ENCODE data around the gene NR5A1.

Gene NR5A1

DNA sequence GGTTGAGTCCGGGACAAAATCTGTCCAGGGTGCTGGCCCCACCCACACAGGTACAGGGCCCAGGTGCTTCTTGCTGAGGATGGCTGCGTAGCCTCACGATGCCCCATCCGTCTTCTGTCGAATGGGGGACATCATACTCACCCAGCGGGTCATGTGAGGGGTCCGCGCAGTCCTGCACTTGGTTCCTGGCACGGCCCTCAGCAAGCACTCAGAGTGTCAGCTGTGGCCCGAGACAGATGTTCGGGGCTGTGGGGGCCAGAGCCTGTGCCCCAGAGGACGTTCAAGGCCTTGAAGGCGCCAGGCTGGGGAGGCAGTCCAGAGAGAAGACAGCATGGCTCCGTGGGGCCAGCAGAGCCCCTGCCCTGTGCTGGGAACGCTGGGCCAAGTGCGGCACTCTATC, 27.8 kb downstream of the NR5A1 start:
- no peak for DNase-seq

DNA sequence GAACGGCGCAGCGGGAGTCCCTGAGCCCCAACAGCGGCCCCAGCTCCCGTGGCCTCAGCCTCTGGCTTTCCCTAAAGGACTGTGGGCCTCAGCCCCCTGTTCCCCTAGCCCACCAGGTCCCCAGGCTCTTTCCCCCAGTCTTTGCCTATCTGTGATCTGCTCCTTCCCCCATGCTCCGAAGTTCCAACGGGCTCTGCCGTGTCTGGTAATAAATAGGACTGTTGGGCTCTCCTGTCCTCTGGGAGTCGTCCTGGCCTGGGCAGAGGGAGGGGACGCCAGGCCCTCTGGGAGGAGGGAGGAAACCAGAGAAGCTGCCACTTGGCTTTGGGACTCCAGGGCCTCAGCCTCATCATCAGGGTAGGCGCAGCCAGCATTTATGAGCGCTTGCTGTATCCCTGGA, 28.8 kb downstream of the NR5A1 start:
- DNase-seq: no peak

DNA sequence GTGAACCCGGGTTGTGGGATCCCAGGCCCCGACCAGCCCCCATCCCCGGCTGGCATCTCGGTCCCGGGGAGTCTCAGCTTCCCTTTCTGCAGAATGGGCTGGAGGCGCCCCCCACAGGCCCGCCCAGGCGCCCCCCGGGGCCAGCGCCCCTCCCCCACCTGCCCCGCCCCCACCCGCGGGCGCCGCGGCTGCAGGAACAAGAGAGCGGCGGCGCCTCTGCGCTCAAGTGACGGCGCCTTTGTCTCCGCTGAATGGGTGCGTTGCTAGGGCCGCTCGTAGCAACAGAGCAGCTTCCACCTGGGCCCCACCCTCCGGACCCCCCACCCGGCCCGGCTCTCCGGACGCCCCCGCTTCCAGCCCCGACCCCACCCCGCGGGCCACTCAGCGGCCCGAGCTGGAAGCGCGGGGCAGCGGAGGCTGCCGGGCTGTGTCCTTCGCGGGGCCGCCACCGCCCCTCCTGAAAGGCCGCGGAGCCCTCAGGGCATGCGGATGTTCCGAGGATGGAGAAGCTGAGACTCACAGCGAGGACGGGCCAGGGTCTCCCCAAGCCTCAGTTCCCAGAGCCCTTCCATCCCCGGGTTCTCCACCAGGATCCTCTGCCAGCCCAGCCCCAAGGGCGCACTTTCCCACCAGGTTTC, 29.4 kb downstream of the NR5A1 start:
- DNase-seq: no peak

DNA sequence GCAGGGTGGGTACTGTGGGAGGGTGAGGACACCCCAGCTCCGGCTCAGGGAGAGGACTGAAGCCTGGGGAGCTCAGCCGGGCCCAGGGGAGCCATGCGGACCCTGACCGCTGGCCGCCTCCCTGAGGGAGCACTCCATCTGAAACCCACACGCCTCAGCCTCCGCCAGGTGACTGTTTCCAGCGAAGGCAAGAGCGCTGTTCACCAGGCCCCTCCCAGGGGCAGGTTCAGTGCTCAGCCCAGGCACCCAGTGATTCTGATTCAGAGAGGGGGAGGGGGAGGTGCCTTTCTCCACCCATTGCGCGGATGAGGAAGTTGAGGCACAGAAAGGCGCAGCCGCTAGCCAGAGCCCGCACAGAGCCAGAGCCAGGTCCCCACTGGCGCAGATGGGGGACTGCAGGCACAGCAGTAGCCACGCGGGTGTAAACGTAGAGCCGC, 30.0 kb downstream of the NR5A1 start:
- DNase-seq: no peak

DNA sequence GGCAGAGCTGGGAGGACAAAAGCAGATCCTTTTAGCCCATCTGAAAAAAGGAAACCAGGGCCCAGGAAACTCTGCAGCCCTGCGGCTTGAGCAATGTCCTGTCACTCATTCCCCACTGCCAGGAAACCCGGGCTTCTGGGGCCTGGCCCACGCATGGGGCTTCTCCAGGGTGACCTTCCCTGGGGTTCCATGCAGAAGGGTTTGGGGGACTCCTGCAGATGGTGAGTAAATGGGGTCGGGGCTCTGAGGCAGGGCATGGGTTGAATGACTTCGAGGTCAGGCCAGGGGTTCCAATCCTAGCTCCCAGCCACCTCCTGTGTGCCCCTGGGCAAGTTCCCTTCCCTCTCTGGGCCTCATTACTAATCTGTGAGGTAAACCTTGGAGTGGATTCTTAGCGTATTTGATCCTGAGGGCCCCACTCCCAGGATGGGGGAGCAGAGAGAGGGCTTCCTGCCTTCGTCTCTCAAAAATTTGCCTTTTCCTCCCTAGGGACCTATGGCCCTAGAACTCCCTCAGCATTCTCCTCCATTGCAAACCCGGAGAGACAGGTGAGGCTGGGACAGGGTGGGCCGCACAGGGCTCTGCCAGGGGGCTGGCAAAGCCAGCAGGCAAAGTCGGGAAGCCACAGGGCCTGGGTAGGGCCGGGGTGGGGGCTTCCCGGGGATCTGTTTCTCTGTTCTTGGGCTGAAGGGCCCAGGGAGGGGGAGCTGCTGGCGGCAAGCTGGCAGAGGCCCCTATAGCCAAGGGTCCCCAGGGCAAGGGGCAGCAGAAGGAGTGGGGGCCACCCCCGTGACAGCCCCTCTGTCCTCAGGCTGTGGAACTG, 31.1 kb downstream of the NR5A1 start:
- no peak for DNase-seq

DNA sequence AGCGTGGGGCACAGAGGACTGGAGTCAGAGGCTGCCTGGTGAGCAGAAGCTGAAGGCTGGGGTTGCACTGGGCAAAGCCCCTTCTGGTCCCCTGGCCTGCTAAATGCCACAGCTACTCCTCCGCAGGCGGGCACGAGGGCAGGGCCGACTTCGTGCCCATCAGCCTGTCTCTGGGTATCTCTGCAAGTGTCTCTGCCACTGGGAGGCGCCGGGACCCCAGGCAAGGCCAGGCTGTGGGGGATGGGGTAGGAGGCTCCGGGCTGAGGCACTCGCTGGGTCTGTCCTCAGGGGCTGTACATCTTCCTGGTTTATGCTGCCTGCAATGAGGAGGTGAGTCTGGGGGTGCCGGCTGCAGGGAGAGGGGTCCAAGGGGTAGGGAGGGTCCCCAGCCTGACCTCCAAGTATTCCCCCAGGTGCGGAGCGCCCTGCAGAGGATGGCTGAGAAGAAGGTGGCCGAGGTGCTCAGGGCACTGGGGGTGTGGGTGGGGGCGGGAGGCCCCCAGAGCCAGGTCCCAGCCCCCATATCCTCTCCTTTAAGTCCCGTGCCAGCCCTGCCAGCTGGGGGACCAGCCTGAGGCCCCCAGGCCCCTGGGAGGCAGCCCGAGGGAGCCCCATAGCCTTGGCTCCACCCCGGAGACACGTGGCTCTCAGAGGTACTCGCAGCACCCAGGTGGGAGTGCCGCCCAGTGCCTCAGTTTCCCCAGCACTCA, 31.9 kb downstream of the NR5A1 start:
- DNase-seq: no peak

DNA sequence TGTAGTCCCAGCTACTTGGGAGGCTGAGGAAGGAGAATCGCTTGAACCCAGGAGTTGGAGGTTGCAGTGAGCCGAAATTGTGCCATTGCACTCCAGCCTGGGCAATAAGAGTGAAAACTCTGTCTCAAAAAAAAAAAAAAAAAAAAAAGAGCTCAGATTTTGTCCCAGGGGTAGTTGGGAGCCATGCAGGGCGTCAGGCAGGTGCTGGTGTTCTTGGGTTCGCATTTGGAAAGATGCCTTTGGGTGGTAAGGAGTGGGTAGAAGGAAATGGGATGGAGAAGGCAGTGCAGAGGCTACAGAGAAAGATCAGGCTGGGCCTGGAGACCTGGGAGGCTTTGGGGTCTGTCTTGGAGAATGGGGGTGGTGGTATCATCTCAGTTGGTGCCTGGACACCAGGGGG, 33.0 kb downstream of the NR5A1 start:
- DNase-seq: no peak

DNA sequence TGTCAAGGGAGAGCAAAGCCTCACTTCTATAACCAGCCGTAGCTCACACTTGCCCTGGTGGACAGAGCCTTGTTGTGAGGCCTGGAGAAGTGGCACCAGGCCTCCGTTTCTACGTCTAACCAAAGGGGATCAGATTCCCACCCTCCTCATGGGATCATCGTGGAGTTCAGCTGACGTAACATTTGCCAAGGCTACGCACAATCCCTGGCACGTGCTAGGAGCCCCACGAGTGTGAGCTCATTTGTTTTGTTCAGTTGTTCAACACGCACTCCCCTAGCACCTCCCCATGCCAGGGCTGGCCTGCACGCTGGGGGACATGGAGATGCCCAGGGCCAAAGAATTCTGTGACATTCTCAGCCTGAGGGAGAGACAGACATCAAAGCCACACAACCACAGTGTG, 33.9 kb downstream of the NR5A1 start:
- no peak for DNase-seq

DNA sequence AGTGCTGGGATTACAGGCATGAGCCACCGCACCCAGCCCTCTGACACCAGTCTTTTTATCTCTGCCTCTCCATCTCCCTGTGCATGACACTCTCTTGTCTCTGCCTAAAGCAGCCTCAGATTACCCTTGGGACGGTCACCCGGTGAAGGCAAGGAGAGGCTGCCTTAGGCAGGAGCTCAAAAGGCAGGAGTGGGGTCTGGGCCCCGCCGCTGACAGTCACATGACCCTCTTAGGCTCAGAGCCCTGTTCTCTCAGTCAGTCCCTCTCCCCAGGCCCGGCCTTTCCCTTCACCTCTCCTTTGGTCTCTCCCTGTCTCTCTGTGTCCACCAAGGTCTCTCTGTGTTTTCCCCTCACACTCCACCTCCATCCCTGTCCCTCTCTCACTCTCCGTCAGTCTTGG, 34.4 kb downstream of the NR5A1 start:
- no peak for DNase-seq

DNA sequence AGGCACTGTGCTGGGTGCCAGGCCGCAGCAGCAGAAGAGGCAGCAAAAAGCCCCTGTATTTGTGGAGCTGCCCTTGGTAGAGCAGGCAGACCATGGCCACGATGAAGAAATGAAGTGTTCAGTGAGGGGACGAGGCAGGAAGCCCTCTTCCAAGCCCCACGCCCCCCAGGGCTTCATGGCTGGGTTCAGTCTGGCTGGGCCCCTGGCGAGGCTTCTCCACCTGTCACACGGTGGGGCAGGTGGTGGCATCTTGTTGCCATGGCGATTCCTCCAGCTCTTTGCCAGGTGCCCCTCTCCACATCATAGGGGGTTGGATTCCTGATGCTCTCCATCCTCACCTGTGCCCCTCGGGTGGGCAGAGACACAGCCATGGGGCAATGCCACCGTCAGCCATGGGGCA, 35.4 kb downstream of the NR5A1 start:
- no peak for DNase-seq

DNA sequence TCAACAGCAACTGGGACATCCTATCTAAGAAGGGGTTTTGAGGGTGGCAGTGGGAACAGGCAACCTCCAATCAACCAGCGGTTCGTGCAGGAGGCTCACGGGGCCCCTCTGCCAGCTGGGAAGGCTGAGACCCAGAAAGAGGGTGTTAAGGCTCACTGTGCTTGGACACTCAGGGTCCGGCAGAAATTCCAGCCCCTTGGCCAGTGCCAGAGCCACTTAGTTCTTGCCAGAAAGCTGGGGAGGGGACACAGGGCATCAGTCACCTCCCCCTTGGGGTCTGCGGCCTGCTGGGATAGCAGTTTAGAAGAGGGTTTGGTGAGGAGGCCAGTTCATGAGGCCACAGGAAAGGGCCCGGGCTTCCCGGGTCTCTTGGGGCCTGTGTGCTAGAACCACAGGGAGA, 36.5 kb downstream of the NR5A1 start:
- no peak for DNase-seq

DNA sequence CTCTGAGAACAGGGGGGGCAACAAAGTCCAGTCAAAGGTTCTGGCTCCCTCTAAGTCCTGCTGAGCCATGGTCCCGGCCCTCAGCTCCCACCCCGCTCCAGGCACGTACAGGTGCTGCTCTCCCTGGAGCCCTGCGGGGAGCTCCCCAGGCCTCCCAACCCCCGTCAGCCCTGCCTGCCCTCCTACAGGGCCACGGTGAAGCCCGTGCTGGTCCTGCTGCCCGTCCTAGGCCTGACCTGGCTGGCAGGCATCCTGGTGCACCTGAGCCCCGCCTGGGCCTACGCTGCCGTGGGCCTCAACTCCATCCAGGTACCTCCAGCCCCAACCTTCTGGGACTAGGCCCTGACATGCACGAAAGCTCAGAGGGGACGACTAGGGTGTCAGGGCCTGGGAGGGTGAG, 36.9 kb downstream of the NR5A1 start:
- no peak for DNase-seq

DNA sequence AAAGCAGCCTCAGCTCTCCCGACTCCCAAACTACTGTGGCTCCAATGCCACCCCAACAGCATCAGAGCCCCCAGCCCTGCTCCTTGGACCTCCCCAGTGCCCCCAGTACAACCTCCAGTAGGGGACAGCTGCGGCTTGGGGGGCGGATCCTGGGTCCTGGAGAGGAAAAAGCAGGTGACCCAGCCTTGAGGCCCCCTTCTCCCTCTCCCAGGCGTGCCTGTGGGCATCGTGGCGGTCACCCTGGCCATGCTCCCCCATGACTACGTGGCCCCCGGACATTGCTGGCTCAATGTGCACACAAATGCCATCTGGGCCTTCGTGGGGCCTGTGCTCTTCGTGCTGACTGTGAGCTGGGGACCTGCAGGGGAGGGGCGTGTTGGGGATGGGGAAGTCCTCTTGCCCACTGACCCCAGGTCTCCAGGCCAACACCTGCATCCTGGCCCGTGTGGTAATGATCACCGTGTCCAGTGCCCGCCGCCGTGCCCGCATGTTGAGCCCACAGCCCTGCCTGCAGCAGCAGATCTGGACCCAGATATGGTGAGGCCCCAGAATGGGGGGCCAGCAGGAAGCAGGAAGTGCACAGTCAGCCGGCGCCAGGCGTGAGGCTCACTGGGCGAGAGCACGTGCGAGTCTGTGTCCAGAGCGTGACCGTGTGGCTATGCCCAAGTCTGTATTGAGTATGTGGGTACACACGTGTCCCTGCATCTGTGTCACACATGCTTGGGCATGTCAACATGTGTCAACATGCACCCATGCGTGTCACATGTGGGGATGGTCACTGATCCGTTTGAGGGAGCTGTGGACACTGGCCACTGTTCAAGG, 38.0 kb downstream of the NR5A1 start:
- DNase-seq: no peak

DNA sequence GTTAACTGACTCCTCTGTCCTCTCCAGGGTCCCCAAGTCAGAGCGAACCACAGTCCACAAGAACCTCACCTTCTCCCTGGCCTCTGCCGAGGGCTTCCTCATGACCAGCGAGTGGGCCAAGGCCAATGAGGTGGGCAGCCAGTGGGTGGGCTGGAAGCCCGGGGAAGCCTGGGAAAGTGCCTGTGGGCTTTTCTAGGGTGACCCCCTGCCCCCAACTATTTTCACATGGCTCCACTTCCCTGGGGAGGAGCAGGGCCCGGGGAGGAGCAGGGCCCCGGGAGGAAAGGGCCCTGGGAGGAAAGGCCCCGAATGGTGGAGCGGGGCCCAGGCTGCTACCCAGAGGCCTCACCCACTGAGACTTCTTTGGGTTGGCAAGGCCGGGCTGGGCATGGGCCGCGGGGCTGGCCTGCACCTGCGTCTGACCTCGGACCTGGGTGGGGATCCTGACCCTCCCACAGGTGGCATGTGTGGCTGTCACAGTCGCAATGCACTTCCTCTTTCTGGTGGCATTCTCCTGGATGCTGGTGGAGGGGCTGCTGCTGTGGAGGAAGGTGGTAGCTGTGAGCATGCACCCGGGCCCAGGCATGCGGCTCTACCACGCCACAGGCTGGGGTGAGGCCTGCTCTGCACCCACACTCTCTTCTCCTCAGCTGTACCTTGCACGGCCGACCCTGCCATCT, 39.0 kb downstream of the NR5A1 start:
- DNase-seq: no peak

DNA sequence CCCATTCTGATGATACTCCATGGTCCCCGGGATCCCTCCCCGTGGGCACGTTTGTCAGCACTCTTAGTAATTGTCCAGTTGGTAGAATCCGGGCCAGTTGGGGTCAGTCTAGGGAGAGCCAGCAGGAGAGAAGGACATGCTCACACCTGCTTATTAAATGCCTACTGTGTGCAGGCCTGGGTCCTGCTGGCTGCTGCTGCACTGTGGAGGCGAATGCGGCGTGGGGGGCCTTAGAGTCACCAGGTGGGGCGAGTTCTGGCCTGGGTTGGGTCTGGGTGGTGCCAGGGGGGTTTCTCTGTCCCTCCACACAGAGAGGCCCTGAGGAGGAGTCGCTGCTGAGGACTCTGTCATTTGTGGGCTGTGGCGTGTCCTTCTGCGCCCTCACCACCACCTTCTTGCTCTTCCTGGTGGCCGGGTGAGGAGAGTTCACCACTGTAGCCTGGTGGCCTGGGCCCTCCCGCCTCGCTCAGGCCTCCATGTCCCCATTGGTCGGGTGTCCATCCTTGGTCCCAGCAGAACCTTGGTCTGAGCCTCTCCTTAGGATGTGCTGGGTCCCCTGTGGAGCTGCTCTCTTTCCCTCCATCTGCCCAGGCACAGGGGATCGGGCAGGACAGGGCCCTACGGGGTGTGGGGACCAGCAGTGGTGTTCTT, 39.7 kb downstream of the NR5A1 start:
- no peak for DNase-seq

DNA sequence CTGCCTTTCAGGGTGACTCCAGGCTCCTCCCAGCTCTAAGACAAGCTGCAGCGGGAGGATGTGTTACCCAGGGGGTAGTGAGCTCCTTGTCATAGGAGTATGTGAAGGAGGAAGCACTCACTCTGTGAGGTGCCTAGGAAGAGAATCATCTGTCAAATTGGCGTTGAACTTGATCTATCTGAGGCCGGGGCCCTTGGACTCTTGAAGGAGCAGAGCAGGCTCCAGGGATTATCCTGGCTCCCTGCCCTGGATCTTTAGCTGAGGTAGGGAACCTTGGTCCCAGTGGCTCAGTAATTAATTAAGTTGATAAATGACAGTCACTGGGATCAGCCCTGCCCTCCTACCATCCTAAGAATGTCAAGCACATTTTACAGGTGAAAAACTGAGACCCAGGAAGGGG, 41.5 kb downstream of the NR5A1 start:
- no peak for DNase-seq

DNA sequence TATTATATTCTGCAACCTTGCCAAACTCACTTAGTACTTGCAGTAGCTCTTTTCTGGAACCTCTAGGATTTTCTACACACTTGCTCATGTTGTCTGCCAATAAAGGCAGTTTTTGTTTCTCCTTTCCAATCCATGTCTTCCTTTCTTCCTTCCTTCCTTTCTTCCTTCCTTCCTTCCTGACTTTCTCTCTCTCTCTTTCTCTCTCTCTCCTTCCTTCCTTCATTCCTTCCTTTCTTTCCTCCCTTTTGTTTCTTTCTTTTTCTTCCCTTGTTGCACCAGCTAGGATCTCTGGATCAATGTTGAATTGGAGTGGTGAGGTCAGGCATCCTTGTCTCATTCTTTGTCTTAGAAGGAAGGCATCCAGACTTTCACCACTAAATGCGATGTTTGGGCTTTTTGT, 44.5 kb downstream of the NR5A1 start:
- DNase-seq: no peak

DNA sequence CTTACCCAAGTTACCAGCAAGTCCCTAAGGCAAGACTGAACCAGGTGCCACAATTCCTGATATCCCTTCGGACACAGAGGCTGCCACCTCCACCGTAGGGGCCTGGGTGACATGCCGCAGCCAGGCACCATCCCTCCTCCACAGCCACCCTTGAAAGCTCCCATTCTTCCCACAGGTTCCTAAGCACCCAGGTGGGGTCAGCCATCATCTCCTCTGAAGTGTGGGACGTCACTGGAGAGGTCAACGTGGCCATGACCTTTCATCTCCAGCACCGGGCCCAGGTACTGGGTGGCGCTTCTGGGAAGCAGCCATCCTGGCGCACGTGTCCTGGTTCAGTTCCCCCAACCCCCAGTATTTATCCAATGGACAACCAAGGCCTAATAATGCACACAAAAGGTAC, 48.8 kb downstream of the NR5A1 start:
- DNase-seq: no peak

DNA sequence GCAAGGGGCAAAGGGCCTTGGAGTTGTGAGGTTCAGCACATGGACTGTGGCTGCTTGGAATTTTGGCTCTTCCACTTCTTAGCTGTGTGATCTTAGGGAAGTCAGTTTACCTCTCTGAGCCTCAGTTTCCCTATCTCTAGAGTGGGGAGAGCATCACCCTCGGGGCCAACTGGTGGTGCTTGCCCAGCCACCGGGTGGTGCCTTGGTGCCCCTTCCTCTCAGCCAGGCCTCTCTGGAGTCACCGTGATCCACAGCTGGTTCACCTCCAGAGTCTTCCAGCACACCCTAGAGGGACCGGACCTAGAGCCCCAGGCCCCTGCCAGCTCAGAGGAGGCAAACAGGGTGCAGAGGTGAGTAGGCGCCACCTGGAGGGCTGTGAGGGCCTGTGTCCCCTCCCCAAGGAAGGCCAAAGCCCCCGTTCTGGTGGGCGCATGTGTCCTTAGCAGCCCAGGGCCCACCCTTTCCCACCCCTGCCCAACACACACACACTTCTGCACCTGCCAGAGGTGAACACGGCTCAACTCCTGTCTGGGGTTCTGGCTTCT, 49.2 kb downstream of the NR5A1 start:
- no peak for DNase-seq

DNA sequence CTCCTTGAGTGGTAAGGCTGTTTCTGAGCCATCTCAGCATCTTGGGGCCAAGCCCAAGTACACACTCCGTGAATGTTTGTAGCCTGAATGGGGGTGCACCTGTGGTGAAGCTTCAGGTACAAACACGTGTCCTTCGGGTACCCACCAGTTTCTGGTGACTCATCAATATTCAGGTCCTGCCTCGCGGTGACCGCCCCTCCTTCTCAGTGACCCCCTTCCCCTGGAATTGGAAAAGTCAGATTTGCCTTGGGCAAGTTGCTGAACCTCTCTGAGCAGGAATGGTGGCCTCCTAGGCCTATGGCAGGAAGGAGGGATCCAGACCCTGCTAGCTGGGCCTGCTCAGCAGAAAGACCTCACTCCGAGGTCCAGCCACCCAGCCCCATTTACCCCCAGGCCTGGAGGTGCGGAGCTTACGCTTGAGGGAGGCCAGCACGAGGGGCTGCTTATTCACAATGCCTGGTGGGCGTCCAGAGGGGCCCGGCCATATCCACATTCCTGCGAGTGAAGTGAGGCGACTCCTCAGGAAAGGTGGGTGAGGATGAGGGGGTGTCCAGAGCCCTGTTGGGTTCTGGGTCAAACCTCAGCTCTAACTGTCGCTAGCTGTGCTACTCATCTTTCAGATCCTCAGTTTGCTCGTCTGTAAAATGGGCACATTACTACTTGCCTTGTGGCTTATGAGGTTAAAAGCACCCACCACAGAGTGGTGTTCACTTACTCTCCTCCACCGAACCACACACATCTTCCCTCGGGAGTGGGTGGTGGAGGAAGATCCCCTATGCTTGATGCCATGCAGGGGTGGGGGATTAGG, 49.9 kb downstream of the NR5A1 start:
- no peak for DNase-seq

Measured in SHP77 treated with DMSO at 0.1 percent for 48 hours (cell line).